COLO668 (cell line): ENCODE data around the gene DEFB127.
"Not testable (repeated sequence)": the region's sequence is repeated elsewhere in the genome, so short reads cannot be mapped to it uniquely, and the experiment has no call there.

Experiments
- DNase-seq: peaks from one replicate; lab custom pipeline; 2025; ENCODE audit not compliant: unreplicated experiment; lab: John Stamatoyannopoulos, UW

The DEFB127 gene

GRCh38 chr20:157154-157553 lies at the start of gene DEFB127:
TSS of gene DEFB127 (plus strand) at chr20:157454. CDS start at chr20:157545, 91 bp downstream.
- DNase-seq = no peak

GRCh38 chr20:112396-112795 lies 44.9 kb upstream of the DEFB127 start:
- DNase-seq = no peak

GRCh38 chr20:117518-117917 lies 39.7 kb upstream of the DEFB127 start:
- no peak for DNase-seq

- not testable (repeated sequence) for DNase-seq
Measured at GRCh38 chr20:129786-130323, 27.4 kb upstream of the DEFB127 start.

GRCh38 chr20:137668-138490 lies 19.4 kb upstream of the DEFB127 start:
- peak; percentile 15 for DNase-seq

GRCh38 chr20:142290-142689 lies 15.0 kb upstream of the DEFB127 start, which contains the start of gene DEFB126:
TSS of gene DEFB126 (plus strand) at chr20:142590. CDS start at chr20:142629, 39 bp downstream.
- no peak for DNase-seq

- DNase-seq = no peak
Measured at GRCh38 chr20:145877-146276, 11.4 kb upstream of the DEFB127 start.

GRCh38 chr20:152131-152530 lies 5.1 kb upstream of the DEFB127 start:
- no peak for DNase-seq

GRCh38 chr20:164618-165017 lies 7.4 kb downstream of the DEFB127 start:
- no peak for DNase-seq

GRCh38 chr20:168876-169275 lies 11.6 kb downstream of the DEFB127 start:
- DNase-seq = no peak

- no peak for DNase-seq
Measured at GRCh38 chr20:184288-184687, 27.0 kb downstream of the DEFB127 start.

- DNase-seq = no peak
Measured at GRCh38 chr20:187733-188132, 30.5 kb downstream of the DEFB127 start.

- DNase-seq = no peak
Measured at GRCh38 chr20:189611-190010, 32.4 kb downstream of the DEFB127 start, which contains the start of gene DEFB128. TSS of gene DEFB128 (minus strand) at chr20:189711. CDS start at chr20:189623, 88 bp downstream.

- DNase-seq = no peak
Measured at GRCh38 chr20:198225-198624, 41.0 kb downstream of the DEFB127 start.

- no peak for DNase-seq
Measured at GRCh38 chr20:199996-200395, 42.7 kb downstream of the DEFB127 start.

- not testable (repeated sequence) for DNase-seq
Measured at GRCh38 chr20:203630-204029, 46.4 kb downstream of the DEFB127 start.
